PC-3 (cell line): ENCODE measurements around the gene KRTAP10-9. TPM values are rescaled to one million over a fixed set of nuclear protein-coding genes. Genes with fewer than 3 reads are reported as not detected.

ENCODE experiments used
- ATAC-seq: fragments of 200-7000 bp; cut with Tn5 transposase; 2 replicates; pipeline ENCODE4 v1.9.1; 2020; ENCODE audit warnings: mild to moderate bottlenecking, moderate library complexity
- BruUV-seq: library from RNA; stranded (reverse); fragments of 400-500 nt; replicated peaks from 2 replicates; lab custom pipeline; 2021; lab: Mats Ljungman, UMichigan
- CTCF ChIA-PET: fragments of 300-600 bp; sonication (Branson Sonifier 250); formaldehyde crosslinking; loops from one replicate; lab custom pipeline; 2022; ENCODE audit warnings: antibody characterized with exemption; lab: Charles Lee
- POLR2A ChIA-PET: fragments of 300-600 bp; sonication (Branson Sonifier 250); formaldehyde crosslinking; loops from one replicate; lab custom pipeline; 2022; ENCODE audit warnings: antibody characterized with exemption; ENCODE audit not compliant: unreplicated experiment; lab: Charles Lee
- DNase-seq: peaks from one replicate; pipeline ENCODE4 v3.0.0-alpha.2; 2015
- H2AFZ ChIP-seq: fragments of 300-600 bp; sonication (generic); 2 replicates; pipeline ENCODE4 v1.6.0; 2016; ENCODE audit warnings: antibody characterized with exemption, low read length
- H3F3A ChIP-seq: fragments of 300-600 bp; sonication (generic); one replicate; pipeline ENCODE4 v1.6.0; 2017; ENCODE audit warnings: antibody characterized with exemption, low read length, control low read depth, mild to moderate bottlenecking; ENCODE audit not compliant: unreplicated experiment
- H3K27ac ChIP-seq: fragments of 300-600 bp; sonication (generic); 2 replicates; pipeline ENCODE4 v1.5.1; 2016; ENCODE audit warnings: mild to moderate bottlenecking, low read length
- H3K27me3 ChIP-seq: fragments of 300-600 bp; sonication (generic); 2 replicates; pipeline ENCODE4 v1.6.1; 2016; ENCODE audit warnings: low read length, mixed read lengths
- H3K36me3 ChIP-seq: fragments of 300-600 bp; sonication (generic); 2 replicates; pipeline ENCODE4 v1.6.1; 2016; ENCODE audit warnings: low read depth, mixed run types, low read length, mixed read lengths
- H3K4me1 ChIP-seq: fragments of 300-600 bp; sonication (generic); 2 replicates; pipeline ENCODE4 v1.5.1; 2016; ENCODE audit warnings: low read length; ENCODE audit not compliant: insufficient read depth
- H3K4me2 ChIP-seq: fragments of 300-600 bp; sonication (generic); 2 replicates; pipeline ENCODE4 v1.6.0; 2016; ENCODE audit warnings: low read length
- H3K4me3 ChIP-seq: fragments of 300-600 bp; sonication (generic); 2 replicates; pipeline ENCODE4 v1.5.1; 2016; ENCODE audit warnings: mild to moderate bottlenecking, low read length, mixed read lengths
- H3K79me2 ChIP-seq: fragments of 300-600 bp; sonication (generic); 2 replicates; pipeline ENCODE4 v1.6.1; 2017; ENCODE audit warnings: low read length, mixed read lengths
- H3K9ac ChIP-seq: fragments of 300-600 bp; sonication (generic); 2 replicates; pipeline ENCODE4 v1.6.0; 2016; ENCODE audit warnings: mild to moderate bottlenecking, low read length
- H3K9me2 ChIP-seq: fragments of 300-600 bp; sonication (generic); replicated peaks from 2 replicates; pipeline ENCODE4 v1.6.1; 2016; ENCODE audit warnings: mixed run types, low read length, mixed read lengths
- H3K9me3 ChIP-seq: fragments of 300-600 bp; sonication (generic); 2 replicates; pipeline ENCODE4 v1.6.1; 2016; ENCODE audit warnings: low read length, mixed read lengths
- H4K20me1 ChIP-seq: fragments of 300-600 bp; sonication (generic); 2 replicates; pipeline ENCODE4 v1.6.1; 2016; ENCODE audit warnings: low read length, mixed read lengths
- CTCF ChIP-seq: fragments of 300-600 bp; sonication (generic); conservative IDR thresholded peaks from 2 replicates; pipeline ENCODE4 v1.5.1; 2017; ENCODE audit warnings: antibody characterized with exemption, low read depth, mild to moderate bottlenecking, low read length
- EZH2 ChIP-seq: fragments of 300-600 bp; sonication (generic); IDR thresholded peaks from one replicate; pipeline ENCODE4 v1.6.1; 2017; ENCODE audit warnings: antibody characterized with exemption, mild to moderate bottlenecking, low read length; ENCODE audit not compliant: unreplicated experiment
- EZH2phosphoT487 ChIP-seq: fragments of 300-600 bp; sonication (generic); IDR thresholded peaks from 2 replicates; pipeline ENCODE4 v1.6.1; 2018; ENCODE audit warnings: mild to moderate bottlenecking, antibody characterized with exemption, low read length, borderline replicate concordance
- intact Hi-C: fragments of 100-400 bp; cut with micrococcal nuclease; formaldehyde crosslinking; loops from 2 replicates; pipeline ENCODE4 v1.9.0; 2023
- total RNA-seq: library from RNA; depleted of rRNA; stranded (reverse); fragments of >200 nt; gene quantifications from 2 replicates; pipeline ENCODE4 v1.2.3, GENCODE V29; 2014

KRTAP10-9 gene
- total RNA-seq, 1 experiment from 2014 or later, result not detected

- DNase-seq, result no peak
- Histone ChIP-seq H2AFZ (no peak overlapping the region), H4K20me1 (no peaks in the 10 kb centered on the region), H3K27ac (no peak overlapping the region), H3K9ac (no peak overlapping the region), H3K9me2 (no peaks in the 10 kb centered on the region), H3K36me3 (no peaks in the 10 kb centered on the region), H3K27me3 (no peaks in the 10 kb centered on the region), H3K4me1 (peaks cover under 1% of the 10 kb centered on the region), H3F3A (no peaks in the 10 kb centered on the region), H3K79me2 (no peaks in the 10 kb centered on the region), H3K9me3 (no peaks in the 10 kb centered on the region), H3K4me3 (no peak overlapping the region), H3K4me2 (no peak overlapping the region)
- TF ChIP-seq EZH2 (no peak), CTCF (no peak), EZH2phosphoT487 (no peak)
- no TSS peak for BruUV-seq
- intact Hi-C loops, result no loop called here
- no peak for ATAC-seq
- ChIA-PET POLR2A (no interaction called here), CTCF (no interaction called here)
These were observed 25.1 kb upstream of the KRTAP10-9 start for GRCh38 chr21:44601596-44602462.

GRCh38 chr21:44602463-44602850 lies 24.4 kb upstream of the KRTAP10-9 start:
- H3K9ac ChIP-seq, result no peak overlapping the region
- no peaks in the 10 kb centered on the region for H3K36me3 ChIP-seq
- no peaks in the 10 kb centered on the region for H3K27me3 ChIP-seq
- H3K4me1 ChIP-seq, result no peaks in the 10 kb centered on the region
- TF ChIP-seq EZH2phosphoT487 (no peak), EZH2 (no peak), CTCF (no peak)
- H3K9me3 ChIP-seq, result no peaks in the 10 kb centered on the region
- intact Hi-C loops, result no loop called here
- no peaks in the 10 kb centered on the region for H3F3A ChIP-seq
- no peaks in the 10 kb centered on the region for H3K79me2 ChIP-seq
- H3K27ac ChIP-seq, result no peak overlapping the region
- no peak overlapping the region for H3K4me3 ChIP-seq
- ATAC-seq (no peak), DNase-seq (no peak)
- CTCF ChIA-PET, result no interaction called here
- no peaks in the 10 kb centered on the region for H4K20me1 ChIP-seq
- no TSS peak for BruUV-seq
- H2AFZ ChIP-seq, result no peak overlapping the region
- H3K9me2 ChIP-seq, result no peaks in the 10 kb centered on the region
- POLR2A ChIA-PET, result no interaction called here
- H3K4me2 ChIP-seq, result no peak overlapping the region
